GM23338 (cell line): ENCODE measurements around the gene APC2. TPM values are rescaled to one million over a fixed set of nuclear protein-coding genes. Genes with fewer than 3 reads are reported as not detected.

ENCODE experiments used
- ATAC-seq: fragments of 200-7000 bp; cut with Tn5 transposase; 3 replicates; pipeline ENCODE4 v1.9.1; 2020
- DNase-seq: peaks from one replicate; pipeline ENCODE4 v3.0.0-alpha.2; 2015; ENCODE audit warnings: low spot score
- H2AFZ ChIP-seq: fragments of 200-600 bp; sonication (generic); 2 replicates; pipeline ENCODE4 v1.8.0; 2016; ENCODE audit warnings: antibody characterized with exemption, mild to moderate bottlenecking, moderate library complexity
- H3F3A ChIP-seq: fragments of 200-600 bp; sonication (generic); replicated peaks from 2 replicates; pipeline ENCODE4 v1.8.0; 2017; ENCODE audit warnings: antibody characterized with exemption, mixed run types, low read depth
- H3K27ac ChIP-seq: fragments of 200-600 bp; sonication (generic); 2 replicates; pipeline ENCODE4 v1.6.1; 2016; ENCODE audit warnings: low read depth
- H3K27me3 ChIP-seq: fragments of 200-600 bp; sonication (generic); 2 replicates; pipeline ENCODE4 v1.8.0; 2016; ENCODE audit warnings: mild to moderate bottlenecking, mixed run types, moderate library complexity; ENCODE audit not compliant: insufficient read depth
- H3K36me3 ChIP-seq: fragments of 200-600 bp; sonication (generic); 2 replicates; pipeline ENCODE4 v1.8.0; 2016; ENCODE audit warnings: mild to moderate bottlenecking; ENCODE audit not compliant: insufficient read depth
- H3K4me1 ChIP-seq: fragments of 200-600 bp; sonication (generic); 2 replicates; pipeline ENCODE4 v1.8.0; 2016; ENCODE audit warnings: mild to moderate bottlenecking, moderate library complexity; ENCODE audit not compliant: insufficient read depth
- H3K4me2 ChIP-seq: fragments of 200-600 bp; sonication (generic); 2 replicates; pipeline ENCODE4 v1.7.1; 2017; ENCODE audit warnings: mixed run types
- H3K4me3 ChIP-seq: fragments of 200-600 bp; sonication (generic); 2 replicates; pipeline ENCODE4 v1.6.1; 2016; ENCODE audit warnings: mixed run types
- H3K79me2 ChIP-seq: fragments of 200-600 bp; sonication (generic); replicated peaks from 2 replicates; pipeline ENCODE4 v1.8.0; 2017; ENCODE audit warnings: mild to moderate bottlenecking; ENCODE audit not compliant: insufficient read depth
- H3K9me2 ChIP-seq: fragments of 200-600 bp; sonication (generic); 2 replicates; pipeline ENCODE4 v1.8.0; 2017; ENCODE audit not compliant: insufficient read depth
- H4K20me1 ChIP-seq: fragments of 200-600 bp; sonication (generic); replicated peaks from 2 replicates; pipeline ENCODE4 v1.8.0; 2017; ENCODE audit warnings: mild to moderate bottlenecking; ENCODE audit not compliant: insufficient read depth
- H3K27ac Mint-ChIP-seq: 2 replicates; pipeline ENCODE4 v1.8.0; 2020; ENCODE audit warnings: inconsistent platforms, mild to moderate bottlenecking, moderate library complexity, mixed read lengths
- H3K27me3 Mint-ChIP-seq: 3 replicates; pipeline ENCODE4 v1.8.0; 2022; ENCODE audit warnings: low read depth, mild to moderate bottlenecking, moderate library complexity, mixed read lengths, inconsistent platforms; ENCODE audit not compliant: insufficient read depth, poor library complexity
- H3K36me3 Mint-ChIP-seq: 3 replicates; pipeline ENCODE4 v1.8.0; 2021; ENCODE audit warnings: low read depth, mild to moderate bottlenecking, inconsistent platforms, moderate library complexity, mixed read lengths
- H3K4me1 Mint-ChIP-seq: 3 replicates; pipeline ENCODE4 v1.8.0; 2020; ENCODE audit warnings: mild to moderate bottlenecking, inconsistent platforms, mixed read lengths
- H3K4me3 Mint-ChIP-seq: 3 replicates; pipeline ENCODE4 v1.8.0; 2021; ENCODE audit warnings: moderate library complexity, mild to moderate bottlenecking, inconsistent platforms, mixed read lengths
- H3K9me3 Mint-ChIP-seq: 3 replicates; pipeline ENCODE4 v1.8.0; 2020; ENCODE audit warnings: moderate library complexity, mild to moderate bottlenecking, inconsistent platforms, mixed read lengths
- CTCF ChIP-seq, 2 experiments: fragments of 200-600 bp in 1 of 2; sonication (generic) in 1 of 2; conservative IDR thresholded peaks; 2 replicates each; pipeline versions ENCODE4 v1.5.1 to v1.6.1; 2016 to 2017; ENCODE audit warnings: antibody characterized with exemption in 2 of 2, low read depth in 2 of 2, mild to moderate bottlenecking in 2 of 2, moderate library complexity in 1 of 2
- EZH2 ChIP-seq: fragments of 200-600 bp; sonication (generic); IDR thresholded peaks from one replicate; pipeline ENCODE4 v1.8.0; 2017; ENCODE audit warnings: antibody characterized with exemption, mild to moderate bottlenecking, low read depth; ENCODE audit not compliant: unreplicated experiment
- JUNB ChIP-seq: IDR thresholded peaks from one replicate; pipeline ENCODE4 v1.6.1; 2016; ENCODE audit warnings: antibody characterized with exemption; ENCODE audit not compliant: unreplicated experiment
- NANOG ChIP-seq: IDR thresholded peaks from 2 replicates; pipeline ENCODE4 v1.6.1; 2016; ENCODE audit warnings: antibody characterized with exemption, borderline replicate concordance
- POLR2AphosphoS5 ChIP-seq: IDR thresholded peaks from 2 replicates; pipeline ENCODE4 v1.6.1; 2016; ENCODE audit warnings: antibody characterized with exemption, low read depth
- ZNF462 ChIP-seq: fragments of 250-450 bp; sonication (Bioruptor Pico); IDR thresholded peaks from 2 replicates; pipeline ENCODE4 v1.5.0; 2020; ENCODE audit warnings: mild to moderate bottlenecking, moderate library complexity
- polyA plus RNA-seq: library from polyadenylated mRNA; unstranded; fragments of >200 nt; fragmentation: Nextera tagmentation; extraction: Ambion mirVana; gene quantifications from 2 replicates; pipeline ENCODE4 v1.2.1, GENCODE V29; 2016
- total RNA-seq: library from RNA; depleted of rRNA; stranded (reverse); fragments of >200 nt; shearing (Covaris generic); gene quantifications from 2 replicates; pipeline ENCODE4 v1.2.3, GENCODE V29; 2014
- TF ChIP-seq, protein P1 (sequence below): IDR thresholded peaks from one replicate; pipeline ENCODE4 v1.6.1; 2018; ENCODE audit warnings: antibody characterized with exemption; ENCODE audit not compliant: unreplicated experiment

APC2 gene
- total and polyA plus RNA-seq, 2 experiments from 2014 or later: 1.4 to 18.3 TPM

GRCh38 chr19:1455002-1455335 lies 5.0 kb downstream of the APC2 start:
- Mint-ChIP-seq H3K4me3 (peak overlapping the region; percentile 52; the same call in 2 of the 3 replicates), H3K27ac (no peak overlapping the region), H3K4me1 (peaks cover 27% of the 10 kb centered on the region), H3K27me3 (peaks cover 35% of the 10 kb centered on the region), H3K36me3 (peaks cover 7% of the 10 kb centered on the region), H3K9me3 (no peaks in the 10 kb centered on the region)
- ATAC-seq: peak; percentile 2
- Histone ChIP-seq H3K27ac (no peak overlapping the region), H3K27me3 (peaks cover 11% of the 10 kb centered on the region), H4K20me1 (peaks cover 4% of the 10 kb centered on the region; the same call in 1 of the 2 replicates), H3K79me2 (0 out of 2 replicates have a peak, but pooled peaks cover 3% of the 10 kb centered on the region), H3K4me2 (peak overlapping the region; percentile 78), H3K4me1 (peaks cover 13% of the 10 kb centered on the region; the same call in 1 of the 2 replicates), H3K9me2 (no peaks in the 10 kb centered on the region), H3K4me3 (peak overlapping the region; percentile 58), H3K36me3 (no peaks in the 10 kb centered on the region), H2AFZ (peak overlapping the region; percentile 59; the same call in 1 of the 2 replicates), H3F3A (peaks cover 16% of the 10 kb centered on the region; the same call in 1 of the 2 replicates)
- TF ChIP-seq CTCF (conservative IDR thresholded peaks at IDR 0.05; ENCODE audit: low read depth in 2 of 2) (no peak), POLR2AphosphoS5 (no peak), EZH2 (no peak), JUNB (no peak), NANOG (no peak), ZNF462 (CRISPR knock-in tag) (no peak)
- TF ChIP-seq, protein P1, sequence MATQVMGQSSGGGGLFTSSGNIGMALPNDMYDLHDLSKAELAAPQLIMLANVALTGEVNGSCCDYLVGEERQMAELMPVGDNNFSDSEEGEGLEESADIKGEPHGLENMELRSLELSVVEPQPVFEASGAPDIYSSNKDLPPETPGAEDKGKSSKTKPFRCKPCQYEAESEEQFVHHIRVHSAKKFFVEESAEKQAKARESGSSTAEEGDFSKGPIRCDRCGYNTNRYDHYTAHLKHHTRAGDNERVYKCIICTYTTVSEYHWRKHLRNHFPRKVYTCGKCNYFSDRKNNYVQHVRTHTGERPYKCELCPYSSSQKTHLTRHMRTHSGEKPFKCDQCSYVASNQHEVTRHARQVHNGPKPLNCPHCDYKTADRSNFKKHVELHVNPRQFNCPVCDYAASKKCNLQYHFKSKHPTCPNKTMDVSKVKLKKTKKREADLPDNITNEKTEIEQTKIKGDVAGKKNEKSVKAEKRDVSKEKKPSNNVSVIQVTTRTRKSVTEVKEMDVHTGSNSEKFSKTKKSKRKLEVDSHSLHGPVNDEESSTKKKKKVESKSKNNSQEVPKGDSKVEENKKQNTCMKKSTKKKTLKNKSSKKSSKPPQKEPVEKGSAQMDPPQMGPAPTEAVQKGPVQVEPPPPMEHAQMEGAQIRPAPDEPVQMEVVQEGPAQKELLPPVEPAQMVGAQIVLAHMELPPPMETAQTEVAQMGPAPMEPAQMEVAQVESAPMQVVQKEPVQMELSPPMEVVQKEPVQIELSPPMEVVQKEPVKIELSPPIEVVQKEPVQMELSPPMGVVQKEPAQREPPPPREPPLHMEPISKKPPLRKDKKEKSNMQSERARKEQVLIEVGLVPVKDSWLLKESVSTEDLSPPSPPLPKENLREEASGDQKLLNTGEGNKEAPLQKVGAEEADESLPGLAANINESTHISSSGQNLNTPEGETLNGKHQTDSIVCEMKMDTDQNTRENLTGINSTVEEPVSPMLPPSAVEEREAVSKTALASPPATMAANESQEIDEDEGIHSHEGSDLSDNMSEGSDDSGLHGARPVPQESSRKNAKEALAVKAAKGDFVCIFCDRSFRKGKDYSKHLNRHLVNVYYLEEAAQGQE: no peak
- DNase-seq: no peak
